ENCODE data around the gene SPACA9.

DNA sequence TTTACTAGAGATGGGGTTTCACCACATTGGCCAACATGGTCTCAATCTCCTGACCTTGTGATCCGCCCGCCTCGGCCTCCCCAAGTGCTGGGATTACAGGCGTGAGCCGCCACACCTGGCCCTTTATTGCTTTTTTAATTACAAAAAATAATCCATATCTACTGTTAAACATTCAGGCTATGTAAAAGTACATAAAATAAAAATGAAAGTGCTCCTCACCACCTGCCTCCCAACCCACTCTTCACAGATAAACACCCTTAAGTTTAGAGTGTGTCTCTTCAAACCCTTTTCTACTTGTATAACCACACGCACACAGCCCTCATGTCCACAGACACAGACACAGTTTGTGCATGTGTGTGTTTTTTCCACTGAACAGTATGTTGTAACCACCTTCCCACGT is 49.0 kb downstream of the SPACA9 start:
- TF ChIP-seq, protein P1, sequence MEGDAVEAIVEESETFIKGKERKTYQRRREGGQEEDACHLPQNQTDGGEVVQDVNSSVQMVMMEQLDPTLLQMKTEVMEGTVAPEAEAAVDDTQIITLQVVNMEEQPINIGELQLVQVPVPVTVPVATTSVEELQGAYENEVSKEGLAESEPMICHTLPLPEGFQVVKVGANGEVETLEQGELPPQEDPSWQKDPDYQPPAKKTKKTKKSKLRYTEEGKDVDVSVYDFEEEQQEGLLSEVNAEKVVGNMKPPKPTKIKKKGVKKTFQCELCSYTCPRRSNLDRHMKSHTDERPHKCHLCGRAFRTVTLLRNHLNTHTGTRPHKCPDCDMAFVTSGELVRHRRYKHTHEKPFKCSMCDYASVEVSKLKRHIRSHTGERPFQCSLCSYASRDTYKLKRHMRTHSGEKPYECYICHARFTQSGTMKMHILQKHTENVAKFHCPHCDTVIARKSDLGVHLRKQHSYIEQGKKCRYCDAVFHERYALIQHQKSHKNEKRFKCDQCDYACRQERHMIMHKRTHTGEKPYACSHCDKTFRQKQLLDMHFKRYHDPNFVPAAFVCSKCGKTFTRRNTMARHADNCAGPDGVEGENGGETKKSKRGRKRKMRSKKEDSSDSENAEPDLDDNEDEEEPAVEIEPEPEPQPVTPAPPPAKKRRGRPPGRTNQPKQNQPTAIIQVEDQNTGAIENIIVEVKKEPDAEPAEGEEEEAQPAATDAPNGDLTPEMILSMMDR (conservative IDR thresholded peaks at IDR 0.05; ENCODE audit: low read depth, low read length), result no peak
- no peak for TF ChIP-seq EZH2 (IDR thresholded peaks at IDR 0.05; ENCODE audit: borderline replicate concordance, low read depth, low read length, poor library complexity, severe bottlenecking)

Measured in A673 (cell line).